WTC11 (cell line): ENCODE data around the gene FLT4.

Experiments
- ATF2 ChIP-seq: sonication (generic); formaldehyde crosslinking; IDR thresholded peaks from 2 replicates; pipeline ENCODE4 v1.8.1; 2022; ENCODE audit warnings: low read depth, missing genetic modification reagents, borderline replicate concordance
- CTCF ChIP-seq: fragments of 200-600 bp; IDR thresholded peaks from 2 replicates; pipeline ENCODE4 v1.8.0; 2022; ENCODE audit warnings: antibody characterized with exemption
- E2F4 ChIP-seq: sonication (generic); formaldehyde crosslinking; IDR thresholded peaks from 2 replicates; pipeline ENCODE4 v1.8.1; 2022; ENCODE audit warnings: low read depth, mild to moderate bottlenecking, moderate library complexity, missing genetic modification reagents, borderline replicate concordance
- ELF4 ChIP-seq: sonication (generic); formaldehyde crosslinking; IDR thresholded peaks from 2 replicates; pipeline ENCODE4 v1.8.1; 2022; ENCODE audit warnings: low read depth, mild to moderate bottlenecking, moderate library complexity, missing genetic modification reagents
- ETV6 ChIP-seq: sonication (generic); formaldehyde crosslinking; IDR thresholded peaks from 2 replicates; pipeline ENCODE4 v1.8.1; 2022; ENCODE audit warnings: mild to moderate bottlenecking, missing genetic modification reagents
- FOXJ3 ChIP-seq: sonication (generic); formaldehyde crosslinking; IDR thresholded peaks from 2 replicates; pipeline ENCODE4 v1.9.0; 2021; ENCODE audit warnings: missing genetic modification reagents, mild to moderate bottlenecking, borderline replicate concordance
- FOXP4 ChIP-seq: sonication (generic); formaldehyde crosslinking; IDR thresholded peaks from 2 replicates; pipeline ENCODE4 v1.8.0; 2022; ENCODE audit warnings: mild to moderate bottlenecking, missing genetic modification reagents
- MAX ChIP-seq: sonication (generic); formaldehyde crosslinking; IDR thresholded peaks from 2 replicates; pipeline ENCODE4 v1.8.0; 2022; ENCODE audit warnings: mild to moderate bottlenecking, missing genetic modification reagents
- NR1H2 ChIP-seq: sonication (generic); formaldehyde crosslinking; IDR thresholded peaks from 2 replicates; pipeline ENCODE4 v1.9.0; 2021; ENCODE audit warnings: mild to moderate bottlenecking, moderate library complexity, missing genetic modification reagents
- USF1 ChIP-seq: sonication (generic); formaldehyde crosslinking; IDR thresholded peaks from 2 replicates; pipeline ENCODE4 v1.8.0; 2022; ENCODE audit warnings: mild to moderate bottlenecking, missing genetic modification reagents
- USF2 ChIP-seq: sonication (generic); formaldehyde crosslinking; IDR thresholded peaks from 2 replicates; pipeline ENCODE4 v1.8.1; 2023; ENCODE audit warnings: mild to moderate bottlenecking, missing genetic modification reagents, moderate library complexity
- ZSCAN18 ChIP-seq: fragments of 250-450 bp; sonication (Bioruptor Pico); IDR thresholded peaks from 2 replicates; pipeline ENCODE4 v2.1.2; 2022; ENCODE audit warnings: mild to moderate bottlenecking, moderate library complexity

GRCh38 chr5:180575571-180575970 is 73.8 kb downstream of the FLT4 start:
- no peak for TF ChIP-seq MAX
- TF ChIP-seq CTCF: no peak
- TF ChIP-seq FOXP4: no peak
- no peak for TF ChIP-seq FOXJ3 (CRISPR knock-in tag)
- no peak for TF ChIP-seq ETV6 (CRISPR knock-in tag)
- TF ChIP-seq USF2 (CRISPR knock-in tag): no peak
- TF ChIP-seq ELF4 (CRISPR knock-in tag): no peak
- no peak for TF ChIP-seq USF1 (CRISPR knock-in tag)
- TF ChIP-seq ZSCAN18 (CRISPR knock-in tag): no peak
- TF ChIP-seq E2F4 (CRISPR knock-in tag): no peak
- TF ChIP-seq ATF2 (CRISPR knock-in tag): no peak
- TF ChIP-seq NR1H2 (CRISPR knock-in tag): no peak
